GM18951 (cell line): ENCODE measurements around the gene TAS2R43.
"Not testable (repeated sequence)": the region's sequence is repeated elsewhere in the genome, so short reads cannot be mapped to it uniquely, and the experiment has no call there.

Experiments used
- POLR2A ChIP-seq: IDR thresholded peaks from 4 replicates; pipeline ENCODE4 v1.6.1; 2011; ENCODE audit warnings: mild to moderate bottlenecking; ENCODE audit not compliant: insufficient read length, insufficient read depth; ENCODE audit errors: extremely low read depth
- in situ Hi-C: fragments of 300-500 bp; cut with MboI; formaldehyde crosslinking; loops from one replicate; pipeline ENCODE4 v1.12.0; 2022; ENCODE audit warnings: low sequenced_read_pairs, mixed read lengths, inconsistent platforms; ENCODE audit not compliant: unreplicated experiment

Gene TAS2R43

DNA sequence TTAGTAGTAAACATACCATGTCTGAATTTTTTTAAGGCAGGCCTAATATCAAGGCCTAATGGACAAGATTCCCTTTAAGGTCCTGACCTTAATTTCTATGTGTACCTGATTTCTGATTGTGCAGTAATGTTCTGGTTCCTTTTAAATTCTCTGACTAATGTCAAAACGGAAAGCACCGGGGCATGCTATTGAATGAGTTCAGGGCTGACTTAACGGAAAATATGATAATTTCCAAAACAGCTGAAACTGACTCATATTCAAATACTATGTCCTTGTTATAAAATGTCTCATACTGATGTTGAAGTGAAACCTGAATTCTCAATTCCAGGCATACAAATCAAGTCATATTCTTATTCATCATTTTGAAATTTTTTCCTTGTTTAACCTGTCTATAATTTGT is 6.7 kb downstream of the TAS2R43 start:
- in situ Hi-C loops = no loop called here
- no peak for TF ChIP-seq POLR2A

DNA sequence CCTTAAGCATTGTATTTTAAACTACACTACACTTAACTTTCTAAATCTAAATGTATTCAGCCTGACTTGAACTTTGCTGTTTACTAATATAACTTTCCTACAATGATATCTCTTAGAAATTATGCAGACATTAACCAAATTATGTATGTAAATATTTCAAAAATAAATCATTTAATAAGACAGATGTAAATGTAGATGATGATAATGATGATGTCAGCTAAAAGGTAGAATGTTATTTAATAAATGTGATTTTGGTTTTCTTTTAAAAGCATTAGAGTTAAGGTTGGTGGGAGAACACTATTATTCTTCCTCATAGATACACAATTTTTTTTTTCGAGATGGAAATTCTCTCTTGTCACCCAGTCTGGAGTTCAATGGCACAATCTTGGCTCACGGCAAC is 10.1 kb downstream of the TAS2R43 start:
- no peak for TF ChIP-seq POLR2A
- in situ Hi-C loops = no loop called here

DNA sequence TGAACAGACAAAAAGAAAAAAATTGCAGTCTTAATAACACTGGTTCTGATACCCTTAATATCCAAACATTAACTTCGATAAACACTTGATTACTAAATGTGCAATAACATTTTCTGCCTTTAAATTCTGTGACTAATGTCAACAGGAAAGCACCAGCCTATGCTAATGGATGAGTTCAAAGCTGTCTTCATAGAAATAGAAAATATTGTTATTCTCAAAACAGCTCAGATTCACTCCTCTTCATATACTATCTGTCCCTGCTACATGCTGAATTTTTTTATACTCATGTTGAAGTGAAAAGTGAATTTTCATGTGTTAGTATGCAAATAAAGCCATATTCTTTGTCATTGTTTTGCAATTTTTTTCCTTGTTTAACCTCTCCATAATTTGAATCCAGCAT is 13.9 kb downstream of the TAS2R43 start:
- TF ChIP-seq POLR2A = no peak
- in situ Hi-C loops = no loop called here

DNA sequence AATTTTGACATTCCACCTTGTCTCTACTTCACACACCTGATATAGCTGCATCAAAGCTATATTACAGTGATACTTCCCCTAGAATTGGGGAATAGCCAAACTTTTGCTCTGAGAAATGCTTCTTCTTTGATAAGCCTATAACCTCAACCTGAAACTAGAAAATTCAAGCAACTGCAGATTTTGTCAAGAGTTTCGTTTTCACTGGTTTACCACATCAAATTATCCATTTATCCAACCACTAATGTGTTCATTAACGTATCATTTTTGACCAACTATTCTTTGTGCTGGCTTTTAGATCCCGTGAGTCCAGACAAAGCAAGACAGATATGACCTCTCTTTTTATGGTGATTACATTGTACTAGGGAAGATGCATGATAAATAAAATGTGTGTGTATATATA is 16.5 kb downstream of the TAS2R43 start:
- in situ Hi-C loops = no loop called here
- no peak for TF ChIP-seq POLR2A

DNA sequence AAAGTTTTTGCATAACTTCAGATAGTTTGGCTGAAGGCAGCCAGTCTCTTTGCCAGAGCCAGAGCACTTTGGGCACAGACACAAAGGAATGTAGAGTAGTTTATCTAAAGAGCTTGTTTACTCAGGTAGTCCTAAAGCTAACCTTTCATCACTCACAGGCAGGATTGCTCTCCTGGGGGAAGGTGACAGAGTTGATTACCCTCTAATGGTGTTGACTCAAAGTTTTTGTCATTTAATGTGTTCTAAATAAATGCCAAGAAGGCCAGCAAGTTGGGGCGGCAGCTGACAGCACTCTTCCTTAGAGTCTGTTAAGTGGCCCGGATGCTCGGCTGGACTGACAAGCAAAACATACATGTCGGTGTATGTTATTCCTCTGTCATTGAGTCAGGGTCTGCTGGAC is 20.7 kb downstream of the TAS2R43 start:
- no peak for TF ChIP-seq POLR2A
- in situ Hi-C loops = loop anchor here (5.0 kb wide), 1 partner anchor 54 kb away; no protein-coding TSS in a partner anchor

DNA sequence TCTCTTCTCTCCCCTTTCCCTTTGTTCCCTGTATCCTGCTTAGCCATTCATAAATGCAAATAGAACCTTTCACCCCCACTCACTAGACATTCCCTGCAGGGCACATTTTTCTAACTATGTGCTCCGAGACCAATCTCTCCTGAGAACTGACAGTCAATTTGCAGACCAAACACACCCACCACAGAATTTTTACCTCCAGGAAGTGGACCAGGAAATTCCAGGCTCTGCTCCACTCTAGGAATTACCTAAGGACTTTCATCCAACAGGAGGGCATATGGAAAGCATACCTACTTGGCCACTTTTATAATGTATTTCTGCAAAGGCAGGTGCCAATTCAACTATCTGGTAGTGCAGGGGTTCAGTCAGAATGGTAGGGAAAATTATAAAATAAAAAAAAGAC is 21.1 kb downstream of the TAS2R43 start:
- in situ Hi-C loops = loop anchor here (5.0 kb wide), 1 partner anchor 54 kb away; no protein-coding TSS in a partner anchor
- no peak for TF ChIP-seq POLR2A

DNA sequence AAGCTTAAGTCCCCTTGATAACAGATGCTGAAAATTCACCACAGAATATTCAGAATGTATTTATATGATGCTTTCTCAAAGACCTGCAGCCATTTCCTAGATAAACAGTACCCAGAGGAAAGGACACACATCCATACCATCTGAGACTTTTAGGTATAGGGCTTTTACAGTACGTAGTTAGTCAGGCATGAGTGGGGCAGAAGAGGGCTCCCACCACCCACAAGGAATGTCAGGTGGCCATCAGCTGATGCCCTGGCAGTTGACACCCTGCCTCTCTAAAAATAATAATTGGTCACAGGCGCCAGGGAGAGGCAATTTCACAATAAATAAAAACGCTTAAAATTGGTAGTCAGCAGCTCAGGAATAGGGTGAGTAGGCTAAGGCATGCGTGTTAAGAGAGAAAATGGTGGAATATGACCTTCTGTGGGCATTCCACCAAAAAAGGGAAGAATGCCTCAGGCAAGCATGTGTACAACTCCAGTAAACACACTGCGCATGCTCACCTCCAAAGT is 22.2 kb downstream of the TAS2R43 start:
- in situ Hi-C loops = loop anchor here (5.0 kb wide), 1 partner anchor 53 kb away; no protein-coding TSS in a partner anchor
- no peak for TF ChIP-seq POLR2A

DNA sequence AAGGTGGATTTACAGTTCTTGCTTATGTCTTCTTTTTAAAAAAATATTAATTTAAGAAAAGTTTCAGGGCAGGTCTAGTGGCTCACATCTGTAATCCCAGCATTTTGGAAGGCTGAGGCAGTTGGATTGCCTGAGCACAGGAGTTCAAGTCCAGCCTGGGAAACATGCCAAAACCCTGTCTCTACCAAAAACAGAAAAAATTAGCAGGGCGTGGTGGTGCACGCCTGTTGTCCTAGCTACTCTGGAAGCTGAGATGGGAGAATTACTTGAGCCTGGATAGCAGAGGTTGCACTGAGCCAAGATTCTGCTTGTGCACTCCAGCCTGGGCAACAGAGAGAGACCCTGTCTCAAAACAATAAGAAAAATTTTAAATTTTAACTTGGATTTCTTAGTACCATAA is 24.6 kb downstream of the TAS2R43 start:
- in situ Hi-C loops = no loop called here
- no peak for TF ChIP-seq POLR2A

DNA sequence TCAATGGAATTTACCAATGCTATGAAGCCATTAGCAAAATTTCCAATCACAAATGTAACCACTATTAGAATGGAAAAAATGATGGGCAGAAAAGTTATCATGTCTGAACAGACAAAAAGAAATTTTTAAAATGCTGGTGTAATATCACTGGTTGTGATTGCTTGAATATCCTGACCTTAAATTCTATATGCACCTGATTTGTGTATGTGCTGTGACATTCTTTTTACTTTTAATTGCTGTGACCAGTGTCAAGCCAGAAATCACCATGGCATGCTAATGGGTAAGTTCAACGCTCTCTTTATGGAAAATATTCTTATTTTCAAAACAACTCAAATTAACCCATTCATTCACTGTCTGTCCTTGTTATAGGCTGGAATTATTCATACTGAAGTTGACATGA is 29.9 kb downstream of the TAS2R43 start, which contains the start of gene TAS2R46:
TSS of gene TAS2R46 (minus strand) at position 101 of the 400 bp plus-strand sequence. CDS start at position 101, 0 bp downstream.
- in situ Hi-C loops = not testable (repeated sequence)

DNA sequence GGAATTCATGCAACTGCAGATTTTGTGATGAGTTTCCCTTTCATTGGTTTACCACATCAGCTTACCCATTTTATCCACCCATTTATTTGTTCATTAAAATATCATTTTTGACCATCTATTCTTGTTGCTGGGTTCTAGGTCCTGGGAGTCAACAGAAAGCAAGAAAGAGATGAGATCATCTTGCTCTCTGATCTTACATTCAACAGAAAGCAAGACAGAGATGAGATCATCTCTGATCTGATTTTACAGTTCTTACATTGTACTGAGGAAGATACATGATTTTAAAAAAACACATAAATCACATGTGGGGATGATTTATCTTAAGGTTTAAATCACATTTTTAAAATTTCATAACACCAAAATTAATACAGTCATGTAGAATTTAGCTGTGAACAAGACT is 32.3 kb downstream of the TAS2R43 start:
- in situ Hi-C loops = no loop called here

DNA sequence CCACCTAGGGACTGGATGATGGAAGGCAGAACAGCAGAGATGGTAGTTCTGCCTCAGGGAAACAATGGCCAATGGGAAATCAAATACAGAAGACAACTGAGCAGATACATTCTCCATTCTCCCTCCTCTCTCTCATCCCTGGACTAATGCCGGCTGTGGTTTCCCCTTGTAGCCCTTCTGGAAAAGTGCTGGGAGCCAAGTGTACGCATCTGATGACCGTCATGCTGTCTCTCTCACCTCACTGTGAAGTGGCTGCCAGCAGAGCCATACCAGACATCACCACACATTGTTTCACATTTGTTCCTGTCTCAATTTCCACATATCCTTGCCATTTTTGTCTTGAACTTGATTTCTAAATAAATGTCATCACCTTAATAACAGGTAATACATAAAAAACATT is 33.1 kb downstream of the TAS2R43 start:
- in situ Hi-C loops = no loop called here
- no peak for TF ChIP-seq POLR2A

More for the DNA sequence above, 32.3 kb downstream of the TAS2R43 start:
- TF ChIP-seq POLR2A = no peak

DNA sequence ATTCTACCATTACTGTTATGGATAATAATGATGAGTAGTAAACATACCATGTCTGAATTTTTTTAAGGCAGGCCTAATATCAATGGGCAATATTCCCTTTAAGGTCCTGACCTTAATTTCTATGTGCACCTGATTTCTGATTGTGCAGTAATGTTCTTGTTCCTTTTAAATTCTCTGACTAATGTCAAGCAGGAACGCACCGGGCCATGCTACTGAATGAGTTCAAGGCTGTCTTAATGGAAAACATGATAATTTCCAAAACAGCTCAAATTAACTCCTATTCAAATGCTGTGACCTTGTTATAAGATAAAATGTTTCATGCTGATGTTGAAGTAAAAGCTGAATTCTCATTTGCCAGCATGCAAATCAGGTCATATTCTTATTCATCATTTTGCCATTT is 36.8 kb downstream of the TAS2R43 start:
- no peak for TF ChIP-seq POLR2A
- in situ Hi-C loops = no loop called here

DNA sequence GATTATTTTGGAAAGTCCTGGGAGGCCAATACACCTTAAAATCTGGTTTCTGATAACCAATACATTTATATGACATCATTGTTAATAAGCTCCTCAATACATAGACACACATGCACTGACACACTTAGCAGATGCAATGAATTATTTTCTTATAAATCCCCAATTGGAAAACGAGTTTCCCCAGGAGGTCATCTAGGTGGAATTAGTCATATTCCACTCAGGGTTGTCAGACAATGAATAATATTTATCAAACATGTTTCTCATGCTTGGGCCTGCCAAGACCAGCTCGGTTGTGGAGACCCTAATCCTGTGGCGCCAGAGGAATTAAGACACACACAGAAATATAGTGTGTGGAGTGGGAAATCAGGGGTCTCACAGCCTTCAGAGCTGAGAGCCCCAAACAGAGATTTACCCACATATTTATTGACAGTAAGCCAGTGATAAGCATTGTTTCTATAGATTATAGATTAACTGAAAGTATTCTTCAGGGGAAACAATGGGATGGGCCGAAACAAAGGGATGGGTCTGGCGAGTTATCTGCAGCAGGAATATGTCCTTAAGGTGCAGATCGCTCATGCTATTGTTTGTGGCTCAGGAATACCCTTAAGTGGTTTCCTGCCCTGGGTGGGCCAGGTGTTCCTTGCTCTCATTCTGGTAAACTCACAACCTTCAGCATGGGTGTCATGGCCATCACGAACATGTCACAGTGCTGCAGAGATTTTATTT is 42.1 kb downstream of the TAS2R43 start:
- in situ Hi-C loops = not testable (repeated sequence)

DNA sequence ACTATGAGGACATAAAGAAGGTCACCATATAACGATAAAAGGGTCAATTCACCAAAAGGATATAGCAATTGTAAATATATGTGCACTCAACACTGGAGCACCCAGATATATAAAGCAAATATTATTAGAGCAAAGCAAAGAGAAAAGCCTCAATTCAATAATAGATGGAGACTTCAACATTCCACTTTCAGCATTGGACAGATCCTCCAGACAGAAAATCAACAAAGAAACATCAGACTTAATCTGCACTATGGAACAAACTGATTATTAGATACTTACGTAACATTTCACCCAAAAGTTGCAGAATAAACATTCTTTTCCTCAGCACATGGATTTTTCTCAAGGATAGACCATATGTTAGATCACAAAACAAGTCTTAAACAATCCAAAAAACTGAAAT is 50.7 kb downstream of the TAS2R43 start:
- in situ Hi-C loops = not testable (repeated sequence)
